ENCODE measurements around the gene DMD.

- TF ChIP-seq EZH2 (IDR thresholded peaks at IDR 0.05) (no peak), POLR2AphosphoS5 (IDR thresholded peaks at IDR 0.05; ENCODE audit: borderline replicate concordance, low read depth, low read length) (no peak)
Observed at GRCh38 chrX:32572644-32573043, 638.7 kb downstream of the DMD start.
